GM21367 (cell line): Measurements from ENCODE around the gene AANAT.

ENCODE experiments used
- ATAC-seq: cut with Tn5 transposase; IDR thresholded peaks from one replicate; pipeline ENCODE4 v1.9.1; 2021; ENCODE audit not compliant: unreplicated experiment

The AANAT gene

GRCh38 chr17:76441686-76442340 is 25.6 kb upstream of the AANAT start:
- ATAC-seq = no peak

- no peak for ATAC-seq
Observed at GRCh38 chr17:76442341-76443338, 24.8 kb upstream of the AANAT start.

- no peak for ATAC-seq
Observed at GRCh38 chr17:76444518-76445311, 22.7 kb upstream of the AANAT start.

- ATAC-seq = no peak
Observed at GRCh38 chr17:76445697-76446448, 21.5 kb upstream of the AANAT start.

- ATAC-seq = no peak
Observed at GRCh38 chr17:76446449-76447231, 20.8 kb upstream of the AANAT start.

- ATAC-seq = no peak
Observed at GRCh38 chr17:76447931-76448652, 19.3 kb upstream of the AANAT start.

- ATAC-seq = no peak
Observed at GRCh38 chr17:76449126-76449525, 18.3 kb upstream of the AANAT start.

GRCh38 chr17:76451506-76451905 is 15.9 kb upstream of the AANAT start:
- ATAC-seq = no peak

- peak; percentile 10 for ATAC-seq
Observed at GRCh38 chr17:76452127-76452659, 15.2 kb upstream of the AANAT start.

- ATAC-seq = peak; percentile 85
Observed at GRCh38 chr17:76452660-76453430, 14.6 kb upstream of the AANAT start, which contains the start of gene UBE2O. UBE2O (minus strand) TSS chr17:76453152; CDS start chr17:76453141, 11 bp downstream.

- ATAC-seq = no peak
Observed at GRCh38 chr17:76453431-76453743, 14.0 kb upstream of the AANAT start.

GRCh38 chr17:76458580-76459490 is 8.6 kb upstream of the AANAT start:
- no peak for ATAC-seq

- no peak for ATAC-seq
Observed at GRCh38 chr17:76459674-76460073, 7.7 kb upstream of the AANAT start.

- ATAC-seq = no peak
Observed at GRCh38 chr17:76461765-76462555, 5.4 kb upstream of the AANAT start.

- no peak for ATAC-seq
Observed at GRCh38 chr17:76462556-76463290, 4.7 kb upstream of the AANAT start.

GRCh38 chr17:76466775-76467130 is 650 bp upstream of the AANAT start:
- ATAC-seq = no peak
